ENCODE measurements around the gene MLX. TPM values are rescaled to one million over a fixed set of nuclear protein-coding genes. Genes with fewer than 3 reads are reported as not detected.
"Not testable (repeated sequence)": the region's sequence is repeated elsewhere in the genome, so short reads cannot be mapped to it uniquely, and the experiment has no call there.

The MLX gene
- total and polyA plus RNA-seq, 2 donors (not counting 1 experiment from before 2014, with no cell fraction given) = 36.2 to 49.3 TPM

DNA sequence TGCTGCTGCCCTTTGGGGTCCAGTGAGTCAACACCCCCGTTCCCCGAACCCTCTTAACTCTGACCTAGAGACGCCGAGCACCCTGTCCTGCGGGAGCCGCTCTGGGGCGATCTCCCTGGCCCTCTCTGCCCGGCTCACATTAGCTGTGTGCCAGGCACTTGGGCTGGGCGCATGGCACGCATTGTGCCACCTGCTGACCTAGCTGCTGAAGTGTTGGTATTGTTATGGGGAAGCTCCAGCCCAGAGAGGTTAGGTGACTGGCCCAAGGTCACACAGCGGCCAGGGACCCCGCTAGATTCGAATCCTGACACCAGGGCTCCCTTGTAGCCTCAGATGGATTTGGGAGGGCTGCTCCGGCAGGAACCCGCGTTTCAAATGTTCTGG lies 13.0 kb upstream of the MLX start:
- DNase-seq (ENCODE audit: low read depth in 2 of 2) = no peak
- Histone ChIP-seq H3K27me3 (ENCODE audit: control insufficient read depth, insufficient read depth, low read length) (no peaks in the 10 kb centered on the region), H3K4me1 (ENCODE audit: control insufficient read depth, extremely low read depth, insufficient read depth, low read length) (peaks cover 3% of the 10 kb centered on the region), H3K36me3 (ENCODE audit: control insufficient read depth, insufficient read depth, low read length) (peaks cover 4% of the 10 kb centered on the region), H3K9me3 (ENCODE audit: control insufficient read depth, insufficient read depth, low read depth, low read length) (no peaks in the 10 kb centered on the region), H3K4me3 (replicated peaks in 1 of 4; ENCODE audit: control extremely low read depth in 1 of 4, insufficient read depth in 1 of 4, low read depth in 3 of 4, low read length in 4 of 4) (peak overlapping the region; percentile 79 to 88 (median 86)), H2AFZ (ENCODE audit: low read length) (no peak overlapping the region), H3K27ac (ENCODE audit: insufficient read depth, low read length) (peak overlapping the region; percentile 84), H3K9ac (ENCODE audit: insufficient read depth, low read length) (peak overlapping the region; percentile 78), H3K79me2 (ENCODE audit: control insufficient read depth, insufficient read depth, low read length) (peaks cover 4% of the 10 kb centered on the region), H4K20me1 (ENCODE audit: control insufficient read depth, extremely low read depth, insufficient read depth, low read length) (no peaks in the 10 kb centered on the region), H3K4me2 (ENCODE audit: extremely low read depth, insufficient read depth, low read length) (peak overlapping the region; percentile 97)
- no peak for TF ChIP-seq EZH2 (IDR thresholded peaks at IDR 0.05; ENCODE audit: low read length, missing control alignments)
- TF ChIP-seq, protein P1, sequence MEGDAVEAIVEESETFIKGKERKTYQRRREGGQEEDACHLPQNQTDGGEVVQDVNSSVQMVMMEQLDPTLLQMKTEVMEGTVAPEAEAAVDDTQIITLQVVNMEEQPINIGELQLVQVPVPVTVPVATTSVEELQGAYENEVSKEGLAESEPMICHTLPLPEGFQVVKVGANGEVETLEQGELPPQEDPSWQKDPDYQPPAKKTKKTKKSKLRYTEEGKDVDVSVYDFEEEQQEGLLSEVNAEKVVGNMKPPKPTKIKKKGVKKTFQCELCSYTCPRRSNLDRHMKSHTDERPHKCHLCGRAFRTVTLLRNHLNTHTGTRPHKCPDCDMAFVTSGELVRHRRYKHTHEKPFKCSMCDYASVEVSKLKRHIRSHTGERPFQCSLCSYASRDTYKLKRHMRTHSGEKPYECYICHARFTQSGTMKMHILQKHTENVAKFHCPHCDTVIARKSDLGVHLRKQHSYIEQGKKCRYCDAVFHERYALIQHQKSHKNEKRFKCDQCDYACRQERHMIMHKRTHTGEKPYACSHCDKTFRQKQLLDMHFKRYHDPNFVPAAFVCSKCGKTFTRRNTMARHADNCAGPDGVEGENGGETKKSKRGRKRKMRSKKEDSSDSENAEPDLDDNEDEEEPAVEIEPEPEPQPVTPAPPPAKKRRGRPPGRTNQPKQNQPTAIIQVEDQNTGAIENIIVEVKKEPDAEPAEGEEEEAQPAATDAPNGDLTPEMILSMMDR (conservative IDR thresholded peaks at IDR 0.05 in 1 of 2, IDR thresholded peaks at IDR 0.05 in 1 of 2; ENCODE audit: low read depth in 1 of 2, low read length in 2 of 2) = no peak

DNA sequence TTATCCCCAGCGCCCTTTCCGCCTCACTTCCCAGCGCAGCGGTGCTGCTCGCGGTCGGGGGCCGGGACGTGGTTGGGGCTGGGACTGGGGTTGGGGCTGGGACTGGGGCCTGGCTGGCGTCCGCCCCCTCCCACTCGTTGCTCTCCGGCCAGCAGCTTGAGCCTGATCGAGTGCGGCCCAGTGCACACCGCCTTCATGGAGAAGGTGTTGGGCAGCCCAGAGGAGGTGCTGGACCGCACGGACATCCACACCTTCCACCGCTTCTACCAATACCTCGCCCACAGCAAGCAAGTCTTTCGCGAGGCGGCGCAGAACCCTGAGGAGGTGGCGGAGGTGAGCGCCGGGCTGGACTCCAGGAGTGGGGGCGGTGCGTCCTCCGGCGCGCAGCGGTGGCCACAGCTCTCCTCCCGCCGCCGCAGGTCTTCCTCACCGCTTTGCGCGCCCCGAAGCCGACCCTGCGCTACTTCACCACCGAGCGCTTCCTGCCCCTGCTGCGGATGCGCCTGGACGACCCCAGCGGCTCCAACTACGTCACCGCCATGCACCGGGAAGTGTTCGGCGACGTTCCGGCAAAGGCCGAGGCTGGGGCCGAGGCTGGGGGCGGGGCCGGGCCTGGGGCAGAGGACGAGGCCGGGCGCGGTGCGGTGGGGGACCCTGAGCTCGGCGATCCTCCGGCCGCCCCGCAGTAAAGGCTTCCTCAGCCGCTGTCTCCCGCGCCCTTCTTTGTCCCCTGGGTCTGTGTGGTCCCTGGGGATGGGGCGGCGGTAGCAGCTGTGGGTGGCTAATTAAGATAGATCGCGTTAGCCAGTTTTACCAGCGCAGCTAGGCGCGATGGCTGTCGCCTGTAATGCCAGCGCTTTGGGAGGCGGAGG lies 12.4 kb upstream of the MLX start:
- DNase-seq (ENCODE audit: low read depth in 2 of 2) = peak; percentile 78 to 83
- TF ChIP-seq EZH2 (IDR thresholded peaks at IDR 0.05; ENCODE audit: low read length, missing control alignments) = no peak
- TF ChIP-seq, protein P1 (conservative IDR thresholded peaks at IDR 0.05 in 1 of 2, IDR thresholded peaks at IDR 0.05 in 1 of 2; ENCODE audit: low read depth in 1 of 2, low read length in 2 of 2) = no peak

DNA sequence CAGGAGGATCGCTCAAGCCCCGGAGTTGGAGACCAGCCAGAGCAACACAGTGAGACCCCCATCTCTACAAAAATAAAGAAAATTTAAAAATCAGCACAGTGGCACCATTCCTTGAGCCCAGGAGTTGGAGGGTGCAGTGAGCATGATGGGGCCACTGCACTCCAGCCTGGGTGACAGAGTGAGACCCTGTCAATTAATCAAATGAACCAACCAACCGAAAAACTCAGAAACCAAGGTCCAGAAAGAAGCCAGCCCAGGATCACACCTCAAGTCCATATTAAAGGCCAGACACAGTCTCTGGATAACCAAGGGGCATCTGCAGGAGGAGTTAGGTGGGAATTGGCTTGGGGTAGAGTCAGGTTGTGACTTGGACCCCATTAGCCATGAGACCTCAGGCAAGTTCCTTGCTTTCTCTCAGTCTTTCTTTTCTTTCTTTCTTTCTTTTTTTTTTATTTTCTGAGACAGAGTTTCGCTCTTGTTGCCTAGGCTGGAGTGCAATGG lies 11.7 kb upstream of the MLX start:
- Histone ChIP-seq H3K9me3 (ENCODE audit: control insufficient read depth, insufficient read depth, low read depth, low read length) (no peaks in the 10 kb centered on the region), H3K4me3 (replicated peaks in 1 of 4; ENCODE audit: control extremely low read depth in 1 of 4, insufficient read depth in 1 of 4, low read depth in 3 of 4, low read length in 4 of 4) (peak overlapping the region; percentile 79 to 88 (median 86)), H3K9ac (ENCODE audit: insufficient read depth, low read length) (peak overlapping the region; percentile 78), H4K20me1 (ENCODE audit: control insufficient read depth, extremely low read depth, insufficient read depth, low read length) (no peaks in the 10 kb centered on the region), H3K4me2 (ENCODE audit: extremely low read depth, insufficient read depth, low read length) (peak overlapping the region; percentile 97), H3K79me2 (ENCODE audit: control insufficient read depth, insufficient read depth, low read length) (peaks cover 4% of the 10 kb centered on the region), H3K27ac (ENCODE audit: insufficient read depth, low read length) (peak overlapping the region; percentile 84), H3K4me1 (ENCODE audit: control insufficient read depth, extremely low read depth, insufficient read depth, low read length) (peaks cover 3% of the 10 kb centered on the region), H2AFZ (ENCODE audit: low read length) (peak overlapping the region; percentile 75), H3K36me3 (ENCODE audit: control insufficient read depth, insufficient read depth, low read length) (peaks cover 4% of the 10 kb centered on the region), H3K27me3 (ENCODE audit: control insufficient read depth, insufficient read depth, low read length) (no peaks in the 10 kb centered on the region)
- no peak for DNase-seq (ENCODE audit: low read depth in 2 of 2)
- no peak for TF ChIP-seq EZH2 (IDR thresholded peaks at IDR 0.05; ENCODE audit: low read length, missing control alignments)
- TF ChIP-seq, protein P1 (conservative IDR thresholded peaks at IDR 0.05 in 1 of 2, IDR thresholded peaks at IDR 0.05 in 1 of 2; ENCODE audit: low read depth in 1 of 2, low read length in 2 of 2) = no peak

More for the DNA sequence above, 12.4 kb upstream of the MLX start:
- Histone ChIP-seq H3K4me2 (ENCODE audit: extremely low read depth, insufficient read depth, low read length) (peak overlapping the region; percentile 97), H3K36me3 (ENCODE audit: control insufficient read depth, insufficient read depth, low read length) (peaks cover 4% of the 10 kb centered on the region), H3K4me3 (replicated peaks in 1 of 4; ENCODE audit: control extremely low read depth in 1 of 4, insufficient read depth in 1 of 4, low read depth in 3 of 4, low read length in 4 of 4) (peak overlapping the region; percentile 79 to 88 (median 86)), H3K9me3 (ENCODE audit: control insufficient read depth, insufficient read depth, low read depth, low read length) (no peaks in the 10 kb centered on the region), H3K27ac (ENCODE audit: insufficient read depth, low read length) (peak overlapping the region; percentile 84), H3K9ac (ENCODE audit: insufficient read depth, low read length) (peak overlapping the region; percentile 78), H4K20me1 (ENCODE audit: control insufficient read depth, extremely low read depth, insufficient read depth, low read length) (no peaks in the 10 kb centered on the region), H3K4me1 (ENCODE audit: control insufficient read depth, extremely low read depth, insufficient read depth, low read length) (peaks cover 3% of the 10 kb centered on the region), H2AFZ (ENCODE audit: low read length) (peak overlapping the region; percentile 75), H3K79me2 (ENCODE audit: control insufficient read depth, insufficient read depth, low read length) (peaks cover 4% of the 10 kb centered on the region), H3K27me3 (ENCODE audit: control insufficient read depth, insufficient read depth, low read length) (no peaks in the 10 kb centered on the region)

DNA sequence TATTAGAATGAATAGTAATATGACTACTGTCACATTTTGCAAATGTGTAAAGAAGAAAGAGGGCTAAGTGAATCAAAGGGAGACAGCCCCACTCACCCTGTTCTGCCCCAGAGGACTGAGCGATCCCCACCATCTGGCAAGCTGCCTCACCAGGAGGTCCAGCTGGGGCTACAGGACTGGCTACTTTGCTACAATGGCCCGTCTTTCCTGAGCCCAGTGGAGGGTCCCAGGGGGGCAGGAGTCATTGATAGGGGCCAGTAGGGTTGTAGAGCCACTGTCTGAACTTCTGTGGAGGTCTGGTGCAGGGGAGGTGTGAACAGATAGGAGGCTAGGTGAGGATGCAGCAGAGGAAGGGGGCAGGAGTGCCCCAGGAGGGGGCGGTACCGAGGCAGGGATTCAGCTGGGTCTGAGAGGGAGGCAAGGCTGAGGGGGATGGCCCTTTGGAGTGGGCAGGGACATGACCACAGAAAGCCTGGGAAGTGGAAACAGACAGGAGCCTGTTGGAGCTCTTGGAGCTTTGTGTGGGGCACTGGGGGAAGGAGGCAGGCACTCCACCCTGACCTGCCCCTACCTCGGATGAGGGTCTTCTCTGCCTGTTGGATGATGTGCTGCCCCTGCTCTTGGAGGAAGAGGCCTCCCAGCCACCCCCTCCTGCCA lies 10.8 kb upstream of the MLX start:
- not testable (repeated sequence) for H3K4me3 ChIP-seq (replicated peaks in 1 of 4; ENCODE audit: control extremely low read depth in 1 of 4, insufficient read depth in 1 of 4, low read depth in 3 of 4, low read length in 4 of 4); H4K20me1 ChIP-seq (ENCODE audit: control insufficient read depth, extremely low read depth, insufficient read depth, low read length); H3K9ac ChIP-seq (ENCODE audit: insufficient read depth, low read length); DNase-seq (ENCODE audit: low read depth in 2 of 2); H3K4me2 ChIP-seq (ENCODE audit: extremely low read depth, insufficient read depth, low read length); H3K27me3 ChIP-seq (ENCODE audit: control insufficient read depth, insufficient read depth, low read length); H2AFZ ChIP-seq (ENCODE audit: low read length); H3K79me2 ChIP-seq (ENCODE audit: control insufficient read depth, insufficient read depth, low read length); H3K4me1 ChIP-seq (ENCODE audit: control insufficient read depth, extremely low read depth, insufficient read depth, low read length); H3K9me3 ChIP-seq (ENCODE audit: control insufficient read depth, insufficient read depth, low read depth, low read length); H3K27ac ChIP-seq (ENCODE audit: insufficient read depth, low read length); H3K36me3 ChIP-seq (ENCODE audit: control insufficient read depth, insufficient read depth, low read length)

Data from fibroblast of lung (primary cell).